Stimulated activated CD8-positive, alpha-beta memory T cell treated with anti-CD3 and anti-CD28 coated beads, Interleukin-12 subunit alpha, Interleukin-12 subunit beta, amount 100 ng/mL, for 1 hour (primary cell): Measurements from ENCODE around the gene TMEM59L.
A peak's percentile ranks its signal among the peaks of the same experiment; 100 is the strongest.

Experiments used
- DNase-seq: peaks from one replicate; pipeline ENCODE4 v3.0.0-alpha.2; 2020; ENCODE audit warnings: low read depth

Gene TMEM59L

GRCh38 chr19:18608805-18609716, 3.6 kb upstream of the TMEM59L start:
- no peak for DNase-seq

- no peak for DNase-seq
Observed at GRCh38 chr19:18609717-18610051, 3.0 kb upstream of the TMEM59L start.

GRCh38 chr19:18610245-18610555, 2.5 kb upstream of the TMEM59L start:
- DNase-seq = no peak

GRCh38 chr19:18610556-18611326, 1.9 kb upstream of the TMEM59L start:
- DNase-seq = no peak

GRCh38 chr19:18611327-18612050, 1.2 kb upstream of the TMEM59L start:
- DNase-seq = no peak

- DNase-seq = no peak
Observed at GRCh38 chr19:18612051-18612771, 459 bp upstream of the TMEM59L start.

- no peak for DNase-seq
Observed at GRCh38 chr19:18613589-18614234, 1.0 kb downstream of the TMEM59L start.

GRCh38 chr19:18616023-18616422, 3.4 kb downstream of the TMEM59L start:
- no peak for DNase-seq

- DNase-seq = no peak
Observed at GRCh38 chr19:18617562-18617961, 4.9 kb downstream of the TMEM59L start.

- DNase-seq = no peak
Observed at GRCh38 chr19:18618236-18618635, 5.6 kb downstream of the TMEM59L start.

GRCh38 chr19:18620311-18620710, 7.6 kb downstream of the TMEM59L start:
- no peak for DNase-seq

GRCh38 chr19:18620902-18621301, 8.2 kb downstream of the TMEM59L start:
- DNase-seq = no peak

GRCh38 chr19:18626906-18627305, 14.2 kb downstream of the TMEM59L start:
- no peak for DNase-seq

GRCh38 chr19:18629166-18630088, 16.8 kb downstream of the TMEM59L start:
- DNase-seq = no peak

GRCh38 chr19:18633321-18633720, 20.7 kb downstream of the TMEM59L start:
- DNase-seq = no peak

GRCh38 chr19:18634612-18635297, 22.1 kb downstream of the TMEM59L start:
- DNase-seq = no peak

GRCh38 chr19:18635831-18636182, 23.1 kb downstream of the TMEM59L start:
- no peak for DNase-seq

GRCh38 chr19:18636183-18636968, 23.7 kb downstream of the TMEM59L start:
- DNase-seq = peak; percentile 99

GRCh38 chr19:18636969-18637629, 24.4 kb downstream of the TMEM59L start, which contains the start of gene KLHL26:
Gene KLHL26, plus strand, starts transcription at chr19:18637028. Its CDS starts 27 bp downstream, at chr19:18637055.
- no peak for DNase-seq
